Ishikawa (cell line): ENCODE measurements around the gene STIMATE.

Experiments used
- CEBPB ChIP-seq: IDR thresholded peaks from 2 replicates; pipeline ENCODE4 v1.6.1; 2012
- CREB1 ChIP-seq: IDR thresholded peaks from 2 replicates; pipeline ENCODE4 v1.6.1; 2012; ENCODE audit warnings: low read depth
- EGR1 ChIP-seq: IDR thresholded peaks from 2 replicates; pipeline ENCODE4 v1.6.1; 2012
- EP300 ChIP-seq: IDR thresholded peaks from 2 replicates; pipeline ENCODE4 v1.6.1; 2012; ENCODE audit warnings: borderline replicate concordance
- FOXM1 ChIP-seq: IDR thresholded peaks from 2 replicates; pipeline ENCODE4 v1.6.1; 2012; ENCODE audit warnings: low read depth, borderline replicate concordance
- MAX ChIP-seq: IDR thresholded peaks from 2 replicates; pipeline ENCODE4 v1.6.1; 2012
- NFIC ChIP-seq: IDR thresholded peaks from 2 replicates; pipeline ENCODE4 v1.6.1; 2012
- RAD21 ChIP-seq: IDR thresholded peaks from 2 replicates; pipeline ENCODE4 v1.6.1; 2012; ENCODE audit warnings: low read depth
- REST ChIP-seq: IDR thresholded peaks from 2 replicates; pipeline ENCODE4 v1.6.1; 2012; ENCODE audit warnings: low read depth, mild to moderate bottlenecking
- TAF1 ChIP-seq: IDR thresholded peaks from 2 replicates; pipeline ENCODE4 v1.6.1; 2012; ENCODE audit warnings: low read depth, mild to moderate bottlenecking
- TCF12 ChIP-seq: IDR thresholded peaks from 2 replicates; pipeline ENCODE4 v1.6.1; 2012; ENCODE audit warnings: low read depth
- TEAD4 ChIP-seq: IDR thresholded peaks from 2 replicates; pipeline ENCODE4 v1.6.1; 2012
- USF1 ChIP-seq: IDR thresholded peaks from 2 replicates; pipeline ENCODE4 v1.6.1; 2012
- YY1 ChIP-seq: IDR thresholded peaks from 2 replicates; pipeline ENCODE4 v1.6.1; 2012; ENCODE audit warnings: low read depth
- ZBTB7A ChIP-seq: IDR thresholded peaks from 2 replicates; pipeline ENCODE4 v1.6.1; 2012; ENCODE audit warnings: low read depth

Gene STIMATE

GRCh38 chr3:52881871-52882270 is 15.5 kb downstream of the STIMATE start:
- TF ChIP-seq TCF12 (no peak), CREB1 (no peak), EP300 (no peak), TAF1 (no peak), FOXM1 (no peak), TEAD4 (no peak), USF1 (no peak), MAX (no peak), CEBPB (no peak), YY1 (no peak), RAD21 (no peak), NFIC (no peak), ZBTB7A (no peak), REST (no peak)

- no peak for TF ChIP-seq FOXM1
- no peak for TF ChIP-seq TEAD4
- TF ChIP-seq MAX: no peak
Measured at GRCh38 chr3:52880474-52880873, 16.9 kb downstream of the STIMATE start.

GRCh38 chr3:52880047-52880446 is 17.3 kb downstream of the STIMATE start:
- no peak for TF ChIP-seq TCF12
- TF ChIP-seq FOXM1: no peak
- no peak for TF ChIP-seq EGR1
- TF ChIP-seq TAF1: no peak
- TF ChIP-seq CEBPB: no peak
- no peak for TF ChIP-seq TEAD4
- TF ChIP-seq YY1: no peak
- TF ChIP-seq USF1: no peak

GRCh38 chr3:52879581-52879980 is 17.8 kb downstream of the STIMATE start:
- TF ChIP-seq TAF1 (no peak), TCF12 (no peak), NFIC (no peak), EGR1 (no peak), FOXM1 (no peak), MAX (no peak), USF1 (no peak), YY1 (no peak), TEAD4 (no peak)

- no peak for TF ChIP-seq RAD21
- no peak for TF ChIP-seq FOXM1
Measured at GRCh38 chr3:52879090-52879489, 18.3 kb downstream of the STIMATE start.

- TF ChIP-seq REST (no peak), MAX (no peak), TAF1 (no peak), TCF12 (no peak), EGR1 (no peak), EP300 (no peak), RAD21 (no peak), CEBPB (no peak), YY1 (no peak), FOXM1 (no peak), CREB1 (no peak), ZBTB7A (no peak), TEAD4 (no peak), NFIC (no peak), USF1 (no peak)
Measured at GRCh38 chr3:52877085-52877484, 20.3 kb downstream of the STIMATE start.
